SK-N-SH treated with all-trans-retinoic acid at 6 μM for 48 hours (cell line): ENCODE data around the gene SEMA3D.

Experiments
- ATAC-seq: fragments of 200-7000 bp; cut with Tn5 transposase; 3 replicates; pipeline ENCODE4 v1.9.1; 2020; ENCODE audit warnings: mild to moderate bottlenecking, moderate library complexity
- ARNTL ChIP-seq: fragments of 450-650 bp; formaldehyde crosslinking; IDR thresholded peaks from 2 replicates; pipeline ENCODE4 v1.5.0; 2020; ENCODE audit warnings: low read depth, mild to moderate bottlenecking, moderate library complexity, borderline replicate concordance
- CSDC2 ChIP-seq: fragments of 250-450 bp; sonication (Bioruptor Pico); IDR thresholded peaks from 2 replicates; pipeline ENCODE4 v1.5.0; 2020; ENCODE audit warnings: mild to moderate bottlenecking, moderate library complexity
- ESRRG ChIP-seq: fragments of 250-450 bp; sonication (Bioruptor Pico); IDR thresholded peaks from 2 replicates; pipeline ENCODE4 v1.6.1; 2021; ENCODE audit warnings: mild to moderate bottlenecking
- GLIS3 ChIP-seq: fragments of 250-450 bp; sonication (Bioruptor Pico); IDR thresholded peaks from 2 replicates; pipeline ENCODE4 v1.5.0; 2020; ENCODE audit warnings: mild to moderate bottlenecking, moderate library complexity
- ISL1 ChIP-seq: fragments of 250-450 bp; sonication (Bioruptor Pico); IDR thresholded peaks from 2 replicates; pipeline ENCODE4 v2.1.2; 2022; ENCODE audit warnings: mild to moderate bottlenecking, moderate library complexity
- PPARA ChIP-seq: fragments of 250-450 bp; sonication (Bioruptor Pico); IDR thresholded peaks from 2 replicates; pipeline ENCODE4 v1.5.0; 2020; ENCODE audit warnings: mild to moderate bottlenecking, borderline replicate concordance
- RARB ChIP-seq: fragments of 250-450 bp; sonication (Bioruptor Pico); IDR thresholded peaks from 2 replicates; pipeline ENCODE4 v1.8.0; 2021; ENCODE audit warnings: mild to moderate bottlenecking, moderate library complexity
- SNAI2 ChIP-seq: fragments of 250-450 bp; sonication (Bioruptor Pico); IDR thresholded peaks from 2 replicates; pipeline ENCODE4 v1.5.0; 2020; ENCODE audit warnings: mild to moderate bottlenecking, moderate library complexity
- TOX ChIP-seq: fragments of 250-450 bp; sonication (Bioruptor Pico); IDR thresholded peaks from 2 replicates; pipeline ENCODE4 v1.8.0; 2021; ENCODE audit warnings: mild to moderate bottlenecking, moderate library complexity, borderline replicate concordance
- ZC3H10 ChIP-seq: fragments of 250-450 bp; sonication (Bioruptor Pico); IDR thresholded peaks from 2 replicates; pipeline ENCODE4 v1.5.1; 2021; ENCODE audit warnings: mild to moderate bottlenecking, moderate library complexity
- ZFP3 ChIP-seq: fragments of 250-450 bp; sonication (Bioruptor Pico); IDR thresholded peaks from 2 replicates; pipeline ENCODE4 v1.5.0; 2020; ENCODE audit warnings: mild to moderate bottlenecking, moderate library complexity
- ZFP30 ChIP-seq: fragments of 450-650 bp; formaldehyde crosslinking; IDR thresholded peaks from 2 replicates; pipeline ENCODE4 v1.5.0; 2022; ENCODE audit warnings: mild to moderate bottlenecking, moderate library complexity
- ZNF565 ChIP-seq: fragments of 450-650 bp; formaldehyde crosslinking; conservative IDR thresholded peaks from 2 replicates; pipeline ENCODE4 v1.5.0; 2020; ENCODE audit warnings: low read depth, mild to moderate bottlenecking, moderate library complexity
- ZNF70 ChIP-seq: fragments of 450-650 bp; formaldehyde crosslinking; IDR thresholded peaks from 2 replicates; pipeline ENCODE4 v1.5.0; 2020; ENCODE audit warnings: mild to moderate bottlenecking, moderate library complexity
- ZNF8 ChIP-seq: fragments of 450-650 bp; formaldehyde crosslinking; IDR thresholded peaks from 2 replicates; pipeline ENCODE4 v1.5.0; 2020; ENCODE audit warnings: mild to moderate bottlenecking, moderate library complexity
- TF ChIP-seq, protein P1 (sequence below): fragments of 250-450 bp; sonication (Bioruptor Pico); IDR thresholded peaks from 2 replicates; pipeline ENCODE4 v1.5.1; 2021; ENCODE audit warnings: mild to moderate bottlenecking, moderate library complexity
- TF ChIP-seq, protein P2 (sequence below): fragments of 250-450 bp; sonication (Bioruptor Pico); IDR thresholded peaks from 2 replicates; pipeline ENCODE4 v1.8.0; 2021; ENCODE audit warnings: low read depth, mild to moderate bottlenecking, moderate library complexity, borderline replicate concordance
- TF ChIP-seq, protein P3 (sequence below): fragments of 250-450 bp; sonication (Bioruptor Pico); IDR thresholded peaks from 2 replicates; pipeline ENCODE4 v1.5.1; 2020; ENCODE audit warnings: low read depth, mild to moderate bottlenecking, moderate library complexity
- TF ChIP-seq, protein P4 (sequence below): fragments of 250-450 bp; sonication (Bioruptor Pico); IDR thresholded peaks from 2 replicates; pipeline ENCODE4 v1.5.0; 2020; ENCODE audit warnings: mild to moderate bottlenecking, moderate library complexity

SEMA3D gene

DNA sequence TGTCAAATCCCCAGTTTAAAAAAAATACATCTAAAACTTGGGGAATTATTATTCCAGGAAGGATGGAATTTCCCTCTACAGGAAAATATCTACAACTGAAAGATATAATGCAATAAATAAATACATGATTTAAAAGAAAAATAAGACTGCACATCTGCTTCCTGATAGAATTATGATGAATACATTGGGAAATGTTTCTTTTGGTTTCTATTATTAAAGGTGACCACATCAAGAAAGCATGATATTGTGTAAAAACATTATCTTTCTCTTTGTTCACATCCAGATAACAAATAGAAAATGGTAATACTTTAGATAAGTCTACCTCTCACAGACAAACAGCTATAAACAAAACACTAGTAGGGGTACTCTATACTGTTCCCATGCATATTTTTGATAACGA lies 19.2 kb downstream of the SEMA3D start:
- ATAC-seq, result no peak
- TF ChIP-seq, protein P1, sequence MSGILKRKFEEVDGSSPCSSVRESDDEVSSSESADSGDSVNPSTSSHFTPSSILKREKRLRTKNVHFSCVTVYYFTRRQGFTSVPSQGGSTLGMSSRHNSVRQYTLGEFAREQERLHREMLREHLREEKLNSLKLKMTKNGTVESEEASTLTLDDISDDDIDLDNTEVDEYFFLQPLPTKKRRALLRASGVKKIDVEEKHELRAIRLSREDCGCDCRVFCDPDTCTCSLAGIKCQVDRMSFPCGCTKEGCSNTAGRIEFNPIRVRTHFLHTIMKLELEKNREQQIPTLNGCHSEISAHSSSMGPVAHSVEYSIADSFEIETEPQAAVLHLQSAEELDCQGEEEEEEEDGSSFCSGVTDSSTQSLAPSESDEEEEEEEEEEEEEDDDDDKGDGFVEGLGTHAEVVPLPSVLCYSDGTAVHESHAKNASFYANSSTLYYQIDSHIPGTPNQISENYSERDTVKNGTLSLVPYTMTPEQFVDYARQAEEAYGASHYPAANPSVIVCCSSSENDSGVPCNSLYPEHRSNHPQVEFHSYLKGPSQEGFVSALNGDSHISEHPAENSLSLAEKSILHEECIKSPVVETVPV, result no peak
- no peak for TF ChIP-seq ARNTL
- TF ChIP-seq, protein P2, sequence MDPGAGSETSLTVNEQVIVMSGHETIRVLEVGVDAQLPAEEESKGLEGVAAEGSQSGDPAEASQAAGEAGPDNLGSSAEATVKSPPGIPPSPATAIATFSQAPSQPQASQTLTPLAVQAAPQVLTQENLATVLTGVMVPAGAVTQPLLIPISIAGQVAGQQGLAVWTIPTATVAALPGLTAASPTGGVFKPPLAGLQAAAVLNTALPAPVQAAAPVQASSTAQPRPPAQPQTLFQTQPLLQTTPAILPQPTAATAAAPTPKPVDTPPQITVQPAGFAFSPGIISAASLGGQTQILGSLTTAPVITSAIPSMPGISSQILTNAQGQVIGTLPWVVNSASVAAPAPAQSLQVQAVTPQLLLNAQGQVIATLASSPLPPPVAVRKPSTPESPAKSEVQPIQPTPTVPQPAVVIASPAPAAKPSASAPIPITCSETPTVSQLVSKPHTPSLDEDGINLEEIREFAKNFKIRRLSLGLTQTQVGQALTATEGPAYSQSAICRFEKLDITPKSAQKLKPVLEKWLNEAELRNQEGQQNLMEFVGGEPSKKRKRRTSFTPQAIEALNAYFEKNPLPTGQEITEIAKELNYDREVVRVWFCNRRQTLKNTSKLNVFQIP (CRISPR knock-in tag), result no peak
- TF ChIP-seq ZC3H10 (CRISPR knock-in tag), result no peak
- TF ChIP-seq, protein P3, sequence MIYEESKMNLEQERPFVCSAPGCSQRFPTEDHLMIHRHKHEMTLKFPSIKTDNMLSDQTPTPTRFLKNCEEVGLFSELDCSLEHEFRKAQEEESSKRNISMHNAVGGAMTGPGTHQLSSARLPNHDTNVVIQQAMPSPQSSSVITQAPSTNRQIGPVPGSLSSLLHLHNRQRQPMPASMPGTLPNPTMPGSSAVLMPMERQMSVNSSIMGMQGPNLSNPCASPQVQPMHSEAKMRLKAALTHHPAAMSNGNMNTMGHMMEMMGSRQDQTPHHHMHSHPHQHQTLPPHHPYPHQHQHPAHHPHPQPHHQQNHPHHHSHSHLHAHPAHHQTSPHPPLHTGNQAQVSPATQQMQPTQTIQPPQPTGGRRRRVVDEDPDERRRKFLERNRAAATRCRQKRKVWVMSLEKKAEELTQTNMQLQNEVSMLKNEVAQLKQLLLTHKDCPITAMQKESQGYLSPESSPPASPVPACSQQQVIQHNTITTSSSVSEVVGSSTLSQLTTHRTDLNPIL (CRISPR knock-in tag), result no peak
- TF ChIP-seq ESRRG, result no peak
- TF ChIP-seq, protein P4, sequence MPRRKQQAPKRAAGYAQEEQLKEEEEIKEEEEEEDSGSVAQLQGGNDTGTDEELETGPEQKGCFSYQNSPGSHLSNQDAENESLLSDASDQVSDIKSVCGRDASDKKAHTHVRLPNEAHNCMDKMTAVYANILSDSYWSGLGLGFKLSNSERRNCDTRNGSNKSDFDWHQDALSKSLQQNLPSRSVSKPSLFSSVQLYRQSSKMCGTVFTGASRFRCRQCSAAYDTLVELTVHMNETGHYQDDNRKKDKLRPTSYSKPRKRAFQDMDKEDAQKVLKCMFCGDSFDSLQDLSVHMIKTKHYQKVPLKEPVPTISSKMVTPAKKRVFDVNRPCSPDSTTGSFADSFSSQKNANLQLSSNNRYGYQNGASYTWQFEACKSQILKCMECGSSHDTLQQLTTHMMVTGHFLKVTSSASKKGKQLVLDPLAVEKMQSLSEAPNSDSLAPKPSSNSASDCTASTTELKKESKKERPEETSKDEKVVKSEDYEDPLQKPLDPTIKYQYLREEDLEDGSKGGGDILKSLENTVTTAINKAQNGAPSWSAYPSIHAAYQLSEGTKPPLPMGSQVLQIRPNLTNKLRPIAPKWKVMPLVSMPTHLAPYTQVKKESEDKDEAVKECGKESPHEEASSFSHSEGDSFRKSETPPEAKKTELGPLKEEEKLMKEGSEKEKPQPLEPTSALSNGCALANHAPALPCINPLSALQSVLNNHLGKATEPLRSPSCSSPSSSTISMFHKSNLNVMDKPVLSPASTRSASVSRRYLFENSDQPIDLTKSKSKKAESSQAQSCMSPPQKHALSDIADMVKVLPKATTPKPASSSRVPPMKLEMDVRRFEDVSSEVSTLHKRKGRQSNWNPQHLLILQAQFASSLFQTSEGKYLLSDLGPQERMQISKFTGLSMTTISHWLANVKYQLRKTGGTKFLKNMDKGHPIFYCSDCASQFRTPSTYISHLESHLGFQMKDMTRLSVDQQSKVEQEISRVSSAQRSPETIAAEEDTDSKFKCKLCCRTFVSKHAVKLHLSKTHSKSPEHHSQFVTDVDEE, result no peak

DNA sequence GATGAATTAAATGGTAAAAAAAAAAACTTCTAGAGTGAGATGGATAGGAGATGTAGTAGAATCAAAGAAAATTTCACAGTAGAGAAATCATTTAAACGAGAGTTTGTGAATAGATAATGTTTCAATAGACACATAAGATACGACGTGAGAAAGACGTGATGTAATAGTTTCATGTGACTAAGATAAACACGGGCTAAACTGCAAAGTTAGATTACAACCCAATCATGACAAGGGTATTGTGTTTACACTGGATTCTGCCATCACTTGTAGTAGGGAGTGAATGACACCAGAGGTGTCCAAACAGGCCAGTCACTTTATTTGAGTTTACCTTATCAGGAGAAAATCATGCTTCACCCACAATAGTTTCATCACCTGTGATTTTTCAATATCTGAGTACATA lies 21.6 kb downstream of the SEMA3D start:
- no peak for ATAC-seq
- TF ChIP-seq ZFP30 (CRISPR knock-in tag) (no peak), SNAI2 (no peak), ZFP3 (CRISPR knock-in tag) (no peak), ZNF565 (CRISPR knock-in tag) (no peak)
- TF ChIP-seq, all 23 proteins: peak for 0

DNA sequence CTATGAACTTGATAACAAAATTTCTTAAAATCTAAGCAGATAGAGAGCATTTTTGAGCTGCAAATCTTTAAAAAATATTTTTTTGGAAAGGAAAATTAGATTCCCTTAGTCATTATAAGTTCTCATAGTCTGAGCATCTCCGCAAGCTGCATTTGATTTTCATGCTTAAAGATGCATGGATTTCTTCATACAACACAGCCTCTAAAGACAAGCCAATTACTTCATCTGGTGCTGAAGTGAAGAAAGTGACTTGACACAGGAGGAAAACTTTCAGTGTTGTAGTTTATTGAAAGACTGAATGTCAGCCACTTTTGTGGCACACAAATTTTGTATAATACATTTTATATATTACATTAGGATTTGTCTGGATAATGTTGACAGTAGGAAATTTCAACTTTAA lies 22.5 kb downstream of the SEMA3D start:
- TF ChIP-seq, protein P3 (CRISPR knock-in tag), result no peak
- TF ChIP-seq ARNTL (no peak), ZC3H10 (CRISPR knock-in tag) (no peak), ISL1 (CRISPR knock-in tag) (no peak), TOX (CRISPR knock-in tag) (no peak), GLIS3 (CRISPR knock-in tag) (no peak), PPARA (CRISPR knock-in tag) (no peak), ZNF565 (CRISPR knock-in tag) (no peak), ZNF8 (CRISPR knock-in tag) (no peak), SNAI2 (no peak), RARB (no peak), ZNF70 (no peak), CSDC2 (CRISPR knock-in tag) (no peak)
- TF ChIP-seq, protein P4, result no peak
- TF ChIP-seq, protein P1, result no peak
- ATAC-seq, result no peak
